ENCODE measurements around the gene CYP2U1. TPM values are rescaled to one million over a fixed set of nuclear protein-coding genes. Genes with fewer than 3 reads are reported as not detected.

Gene CYP2U1
- total RNA-seq = 1 to 10 TPM; 1.6 to 4.3 TPM

GRCh38 chr4:107930821-107931774 is at the start of gene CYP2U1:
CYP2U1 (plus strand) TSS chr4:107931549; CDS start chr4:107931644, 95 bp downstream.
- peak; percentile 98 to 99 for ATAC-seq
- peaks cover 14 to 15% of the 10 kb centered on the region in 2 donors for H3K4me1 Mint-ChIP-seq (ENCODE audit: low read depth in 2 of 2)
- DNase-seq (ENCODE audit: low spot score) = peak; percentile 90
- peak within 1 kb of the TSS; percentile 51 to 58 for H3K27ac Mint-ChIP-seq
- no peaks in the 10 kb centered on the region for H3K9me3 Mint-ChIP-seq
- peak within 1 kb of the TSS; percentile 90 for H3K4me3 Mint-ChIP-seq
- no peaks in the 10 kb centered on the region for H3K27me3 Mint-ChIP-seq
- H3K36me3 Mint-ChIP-seq = no peaks in the 10 kb centered on the region

GRCh38 chr4:107885865-107886264 is 45.5 kb upstream of the CYP2U1 start:
- no peak for ATAC-seq
- Mint-ChIP-seq H3K27me3 (peaks cover 6 to 25% of the 10 kb centered on the region in 2 donors), H3K27ac (no peak overlapping the region), H3K36me3 (no peaks in the 10 kb centered on the region), H3K4me3 (no peak overlapping the region), H3K9me3 (no peaks in the 10 kb centered on the region), H3K4me1 (ENCODE audit: low read depth in 2 of 2) (no peaks in the 10 kb centered on the region)
- DNase-seq (ENCODE audit: low spot score) = no peak

- no peak for ATAC-seq
- H3K27ac Mint-ChIP-seq = no peak overlapping the region
- H3K4me3 Mint-ChIP-seq = no peak overlapping the region
- peaks cover 3 to 13% of the 10 kb centered on the region in 2 donors for H3K27me3 Mint-ChIP-seq
- no peaks in the 10 kb centered on the region for H3K4me1 Mint-ChIP-seq (ENCODE audit: low read depth in 2 of 2)
- no peaks in the 10 kb centered on the region for H3K36me3 Mint-ChIP-seq
- no peaks in the 10 kb centered on the region for H3K9me3 Mint-ChIP-seq
- DNase-seq (ENCODE audit: low spot score) = no peak
Observed at GRCh38 chr4:107888237-107888636, 43.1 kb upstream of the CYP2U1 start.

- Mint-ChIP-seq H3K27me3 (peaks cover 7 to 8% of the 10 kb centered on the region in 2 donors), H3K27ac (no peak overlapping the region), H3K9me3 (no peaks in the 10 kb centered on the region), H3K36me3 (no peaks in the 10 kb centered on the region), H3K4me3 (no peak overlapping the region), H3K4me1 (ENCODE audit: low read depth in 2 of 2) (no peaks in the 10 kb centered on the region)
- DNase-seq (ENCODE audit: low spot score) = no peak
- no peak for ATAC-seq
Observed at GRCh38 chr4:107890779-107891178, 40.6 kb upstream of the CYP2U1 start.

- DNase-seq (ENCODE audit: low spot score) = no peak
- H3K36me3 Mint-ChIP-seq = no peaks in the 10 kb centered on the region
Observed at GRCh38 chr4:107891299-107891698, 40.0 kb upstream of the CYP2U1 start.

GRCh38 chr4:107893171-107894137 is 37.9 kb upstream of the CYP2U1 start:
- no peak for ATAC-seq
- no peaks in the 10 kb centered on the region for H3K9me3 Mint-ChIP-seq

More at GRCh38 chr4:107891299-107891698, 40.0 kb upstream of the CYP2U1 start:
- H3K27ac Mint-ChIP-seq = no peak overlapping the region
- H3K4me1 Mint-ChIP-seq (ENCODE audit: low read depth in 2 of 2) = no peaks in the 10 kb centered on the region
- H3K9me3 Mint-ChIP-seq = no peaks in the 10 kb centered on the region
- H3K27me3 Mint-ChIP-seq = peaks cover 7 to 8% of the 10 kb centered on the region in 2 donors
- H3K4me3 Mint-ChIP-seq = no peak overlapping the region
- no peak for ATAC-seq

GRCh38 chr4:107894138-107894603 is 37.2 kb upstream of the CYP2U1 start:
- H3K4me3 Mint-ChIP-seq = no peak overlapping the region
- H3K4me1 Mint-ChIP-seq (ENCODE audit: low read depth in 2 of 2) = no peaks in the 10 kb centered on the region

More at GRCh38 chr4:107893171-107894137, 37.9 kb upstream of the CYP2U1 start:
- Mint-ChIP-seq H3K27ac (no peak overlapping the region), H3K4me3 (no peak overlapping the region), H3K36me3 (no peaks in the 10 kb centered on the region), H3K4me1 (ENCODE audit: low read depth in 2 of 2) (no peaks in the 10 kb centered on the region), H3K27me3 (peaks cover 7 to 8% of the 10 kb centered on the region in 2 donors)
- DNase-seq (ENCODE audit: low spot score) = no peak

GRCh38 chr4:107896158-107896645 is 35.1 kb upstream of the CYP2U1 start:
- ATAC-seq = peak in 1 of 2 donors; percentile 70
- Mint-ChIP-seq H3K27me3 (peaks cover 8 to 15% of the 10 kb centered on the region in 2 donors), H3K27ac (no peak overlapping the region), H3K4me3 (no peak overlapping the region), H3K36me3 (no peaks in the 10 kb centered on the region), H3K4me1 (ENCODE audit: low read depth in 2 of 2) (no peaks in the 10 kb centered on the region), H3K9me3 (no peaks in the 10 kb centered on the region)
- DNase-seq (ENCODE audit: low spot score) = no peak

More at GRCh38 chr4:107894138-107894603, 37.2 kb upstream of the CYP2U1 start:
- DNase-seq (ENCODE audit: low spot score) = no peak
- H3K27ac Mint-ChIP-seq = no peak overlapping the region
- no peaks in the 10 kb centered on the region for H3K36me3 Mint-ChIP-seq
- H3K9me3 Mint-ChIP-seq = no peaks in the 10 kb centered on the region
- no peak for ATAC-seq
- peaks cover 7 to 8% of the 10 kb centered on the region in 2 donors for H3K27me3 Mint-ChIP-seq

- Mint-ChIP-seq H3K27ac (no peak overlapping the region), H3K9me3 (no peaks in the 10 kb centered on the region), H3K36me3 (no peaks in the 10 kb centered on the region), H3K27me3 (peaks cover 5 to 15% of the 10 kb centered on the region in 2 donors), H3K4me1 (ENCODE audit: low read depth in 2 of 2) (no peaks in the 10 kb centered on the region), H3K4me3 (no peak overlapping the region)
- no peak for ATAC-seq
- DNase-seq (ENCODE audit: low spot score) = no peak
Observed at GRCh38 chr4:107896646-107897045, 34.7 kb upstream of the CYP2U1 start.

- Mint-ChIP-seq H3K27me3 (peaks cover 5 to 23% of the 10 kb centered on the region in 2 donors), H3K4me3 (no peak overlapping the region), H3K36me3 (no peaks in the 10 kb centered on the region), H3K9me3 (no peaks in the 10 kb centered on the region), H3K27ac (no peak overlapping the region), H3K4me1 (ENCODE audit: low read depth in 2 of 2) (no peaks in the 10 kb centered on the region)
- DNase-seq (ENCODE audit: low spot score) (no peak), ATAC-seq (no peak)
Observed at GRCh38 chr4:107897823-107898222, 33.5 kb upstream of the CYP2U1 start.

- Mint-ChIP-seq H3K27ac (no peak overlapping the region), H3K4me1 (ENCODE audit: low read depth in 2 of 2) (peaks cover 0 to 3% of the 10 kb centered on the region in 2 donors), H3K9me3 (no peaks in the 10 kb centered on the region), H3K36me3 (peaks cover 7% of the 10 kb centered on the region), H3K27me3 (peaks cover 6 to 30% of the 10 kb centered on the region in 2 donors), H3K4me3 (no peak overlapping the region)
- DNase-seq (ENCODE audit: low spot score) (no peak), ATAC-seq (no peak)
Observed at GRCh38 chr4:107900067-107900466, 31.3 kb upstream of the CYP2U1 start.

GRCh38 chr4:107900508-107900907 is 30.8 kb upstream of the CYP2U1 start:
- H3K27me3 Mint-ChIP-seq = peaks cover 3 to 27% of the 10 kb centered on the region in 2 donors
- no peaks in the 10 kb centered on the region for H3K9me3 Mint-ChIP-seq
- no peak overlapping the region for H3K4me3 Mint-ChIP-seq

GRCh38 chr4:107901213-107901934 is 30.0 kb upstream of the CYP2U1 start:
- Mint-ChIP-seq H3K4me1 (ENCODE audit: low read depth in 2 of 2) (peaks cover 0 to 3% of the 10 kb centered on the region in 2 donors), H3K9me3 (no peaks in the 10 kb centered on the region), H3K36me3 (peaks cover 7% of the 10 kb centered on the region), H3K4me3 (no peak overlapping the region), H3K27ac (no peak overlapping the region), H3K27me3 (peaks cover 3 to 27% of the 10 kb centered on the region in 2 donors)
- DNase-seq (ENCODE audit: low spot score) (no peak), ATAC-seq (no peak)

More at GRCh38 chr4:107900508-107900907, 30.8 kb upstream of the CYP2U1 start:
- Mint-ChIP-seq H3K27ac (no peak overlapping the region), H3K36me3 (peaks cover 7% of the 10 kb centered on the region), H3K4me1 (ENCODE audit: low read depth in 2 of 2) (peaks cover 0 to 3% of the 10 kb centered on the region in 2 donors)
- DNase-seq (ENCODE audit: low spot score) (no peak), ATAC-seq (no peak)

Measured in natural killer cell treated with Interleukin-12 subunit alpha and Interleukin-12 subunit beta and Interleukin-15 and Interleukin-18, amount 100 ng/mL, for 72 hours (primary cell).